Activated CD8-positive, alpha-beta T cell treated with anti-CD3 and anti-CD28 coated beads, Interleukin-2, amount 10 ng/mL, durations not matched to agents 7 days and 5 days (primary cell): Measurements from ENCODE around the gene SHLD2. TPM values are rescaled to one million over a fixed set of nuclear protein-coding genes. Genes with fewer than 3 reads are reported as not detected.

Source experiments
- ATAC-seq: fragments of 150-1000 bp; cut with Tn5 transposase; one replicate; pipeline ENCODE4 v1.10.0; 2021; ENCODE audit warnings: moderate library complexity
- CTCF ChIA-PET: fragments of 350-600 bp; sonication (Branson Sonifier 250); formaldehyde crosslinking; loops from one replicate; lab custom pipeline; 2021; ENCODE audit warnings: antibody characterized with exemption; lab: Charles Lee
- POLR2A ChIA-PET: fragments of 350-600 bp; sonication (Branson Sonifier 250); formaldehyde crosslinking; loops from one replicate; lab custom pipeline; 2021; ENCODE audit warnings: antibody characterized with exemption; lab: Charles Lee
- DNase-seq: peaks from one replicate; pipeline ENCODE4 v3.0.0-alpha.2; 2020
- H3K27ac Mint-ChIP-seq: one replicate; pipeline ENCODE4 v1.8.0; 2021; ENCODE audit warnings: mild to moderate bottlenecking, mixed read lengths
- H3K27me3 Mint-ChIP-seq: one replicate; pipeline ENCODE4 v1.8.0; 2021; ENCODE audit warnings: low read depth, mixed read lengths
- H3K36me3 Mint-ChIP-seq: one replicate; pipeline ENCODE4 v1.8.0; 2021; ENCODE audit warnings: low read depth, mixed read lengths
- H3K4me1 Mint-ChIP-seq: one replicate; pipeline ENCODE4 v1.8.0; 2021; ENCODE audit warnings: low read depth, mixed read lengths
- H3K4me3 Mint-ChIP-seq: one replicate; pipeline ENCODE4 v1.8.0; 2021; ENCODE audit warnings: mild to moderate bottlenecking, mixed read lengths
- H3K9me3 Mint-ChIP-seq: one replicate; pipeline ENCODE4 v1.8.0; 2022; ENCODE audit warnings: mixed read lengths; ENCODE audit not compliant: insufficient read depth
- total RNA-seq, 2 experiments: library from RNA; stranded (reverse); gene quantifications; one replicate each; pipeline ENCODE4 v1.2.3, GENCODE V29; 2021

Gene SHLD2, protein sequence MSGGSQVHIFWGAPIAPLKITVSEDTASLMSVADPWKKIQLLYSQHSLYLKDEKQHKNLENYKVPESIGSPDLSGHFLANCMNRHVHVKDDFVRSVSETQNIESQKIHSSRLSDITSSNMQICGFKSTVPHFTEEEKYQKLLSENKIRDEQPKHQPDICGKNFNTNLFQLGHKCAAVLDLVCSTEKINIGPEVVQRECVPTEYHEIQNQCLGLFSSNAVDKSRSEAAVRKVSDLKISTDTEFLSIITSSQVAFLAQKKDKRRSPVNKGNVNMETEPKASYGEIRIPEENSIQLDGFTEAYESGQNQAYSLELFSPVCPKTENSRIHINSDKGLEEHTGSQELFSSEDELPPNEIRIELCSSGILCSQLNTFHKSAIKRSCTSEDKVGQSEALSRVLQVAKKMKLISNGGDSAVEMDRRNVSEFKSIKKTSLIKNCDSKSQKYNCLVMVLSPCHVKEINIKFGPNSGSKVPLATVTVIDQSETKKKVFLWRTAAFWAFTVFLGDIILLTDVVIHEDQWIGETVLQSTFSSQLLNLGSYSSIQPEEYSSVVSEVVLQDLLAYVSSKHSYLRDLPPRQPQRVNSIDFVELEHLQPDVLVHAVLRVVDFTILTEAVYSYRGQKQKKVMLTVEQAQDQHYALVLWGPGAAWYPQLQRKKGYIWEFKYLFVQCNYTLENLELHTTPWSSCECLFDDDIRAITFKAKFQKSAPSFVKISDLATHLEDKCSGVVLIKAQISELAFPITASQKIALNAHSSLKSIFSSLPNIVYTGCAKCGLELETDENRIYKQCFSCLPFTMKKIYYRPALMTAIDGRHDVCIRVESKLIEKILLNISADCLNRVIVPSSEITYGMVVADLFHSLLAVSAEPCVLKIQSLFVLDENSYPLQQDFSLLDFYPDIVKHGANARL
- total RNA-seq, result 10 to 100 TPM; 34.2 to 36.8 TPM

- H3K36me3 Mint-ChIP-seq, result peaks cover 46% of the 10 kb centered on the region
- no peaks in the 10 kb centered on the region for H3K9me3 Mint-ChIP-seq
- DNase-seq (peak; percentile 93), ATAC-seq (peak; percentile 75)
- H3K27me3 Mint-ChIP-seq, result no peaks in the 10 kb centered on the region
- peaks cover 44% of the 10 kb centered on the region for H3K4me1 Mint-ChIP-seq
- CTCF ChIA-PET, result interaction anchor here (1.2 to 1.3 kb wide), 2 partner anchors 155 to 410 kb away, joined by 3 to 6 read pairs; partner anchors contain the start of gene MINPP1
- H3K27ac Mint-ChIP-seq, result peak within 1 kb of the TSS; percentile 98
- POLR2A ChIA-PET, result interaction anchor here (1.6 kb wide), 2 partner anchors 9 kb away, joined by 5 read pairs; no protein-coding TSS in a partner anchor
- peak within 1 kb of the TSS; percentile 92 for H3K4me3 Mint-ChIP-seq
Observed at GRCh38 chr10:87094373-87095235, at the start of gene SHLD2, which contains the start of gene GLUD1. Gene SHLD2 (plus strand): TSS chr10:87095206. CDS start chr10:87151355, 56,149 bp downstream. Gene GLUD1 (minus strand): TSS chr10:87094843. CDS start chr10:87094769, 74 bp downstream.

DNA sequence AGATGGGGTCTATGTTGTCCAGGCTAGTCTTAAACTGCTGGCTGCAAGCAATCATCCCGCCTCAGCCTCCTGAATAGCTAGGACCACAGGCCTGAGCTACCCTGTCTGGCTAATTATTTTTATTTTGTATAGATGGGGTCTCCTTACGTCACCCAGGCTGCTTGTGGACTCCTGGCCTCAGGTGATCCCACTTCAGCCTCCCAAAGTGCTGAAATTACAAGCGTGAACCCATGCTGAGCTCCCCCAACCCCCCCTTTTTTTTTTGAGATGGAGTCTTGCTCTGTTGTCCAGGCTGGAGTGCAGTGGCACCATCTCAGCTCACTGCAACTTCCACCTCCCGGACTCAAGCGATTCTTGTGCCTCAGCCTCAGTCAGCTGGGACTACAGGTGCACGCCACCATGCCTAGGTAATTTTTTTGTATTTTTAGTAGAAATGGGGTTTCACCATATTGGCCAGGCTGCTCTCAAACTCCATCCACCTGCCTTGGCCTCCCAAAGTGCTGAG is 49.5 kb upstream of the SHLD2 start:
- ATAC-seq (no peak), DNase-seq (no peak)
- H3K4me1 Mint-ChIP-seq, result no peaks in the 10 kb centered on the region
- no peaks in the 10 kb centered on the region for H3K9me3 Mint-ChIP-seq
- H3K36me3 Mint-ChIP-seq, result peaks cover 25% of the 10 kb centered on the region
- CTCF ChIA-PET, result interaction anchor here (1.0 kb wide), 1 partner anchor 9 kb away, joined by 3 read pairs; no protein-coding TSS in a partner anchor
- POLR2A ChIA-PET, result no interaction called here
- no peaks in the 10 kb centered on the region for H3K27me3 Mint-ChIP-seq
- no peak overlapping the region for H3K27ac Mint-ChIP-seq
- no peak overlapping the region for H3K4me3 Mint-ChIP-seq

DNA sequence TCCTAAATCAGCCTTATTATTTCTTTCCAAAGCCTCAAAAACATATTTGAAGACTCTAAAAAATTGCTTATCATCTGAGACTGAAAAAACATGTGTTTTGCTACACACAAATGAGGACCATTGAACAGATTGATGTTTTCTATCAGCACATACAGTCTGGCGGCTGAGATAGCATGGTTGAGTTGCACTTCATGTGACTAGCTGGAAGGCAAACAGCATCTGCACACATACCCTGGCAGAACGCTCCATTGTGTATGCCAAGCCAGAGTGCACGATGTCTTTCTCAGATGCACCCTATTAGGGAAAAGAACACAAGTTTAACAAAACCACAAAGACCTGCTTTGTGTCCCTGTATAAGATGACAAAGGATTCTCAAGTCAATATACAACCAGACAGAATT is 41.9 kb upstream of the SHLD2 start:
- ATAC-seq (no peak), DNase-seq (no peak)
- no peaks in the 10 kb centered on the region for H3K4me1 Mint-ChIP-seq
- H3K4me3 Mint-ChIP-seq, result no peak overlapping the region
- ChIA-PET CTCF (no interaction called here), POLR2A (no interaction called here)
- H3K9me3 Mint-ChIP-seq, result no peaks in the 10 kb centered on the region
- H3K27ac Mint-ChIP-seq, result no peak overlapping the region
- no peaks in the 10 kb centered on the region for H3K27me3 Mint-ChIP-seq
- peaks cover 31% of the 10 kb centered on the region for H3K36me3 Mint-ChIP-seq

- Mint-ChIP-seq H3K27me3 (no peaks in the 10 kb centered on the region), H3K36me3 (peaks cover 30% of the 10 kb centered on the region), H3K4me1 (no peaks in the 10 kb centered on the region), H3K27ac (no peak overlapping the region), H3K4me3 (no peak overlapping the region), H3K9me3 (no peaks in the 10 kb centered on the region)
- CTCF ChIA-PET, result interaction anchor here (1.6 kb wide), 1 partner anchor 8 kb away, joined by 3 read pairs; no protein-coding TSS in a partner anchor
- POLR2A ChIA-PET, result no interaction called here
- DNase-seq (no peak), ATAC-seq (no peak)
Observed at GRCh38 chr10:87053577-87054181, 41.3 kb upstream of the SHLD2 start.

- Mint-ChIP-seq H3K4me1 (no peaks in the 10 kb centered on the region), H3K4me3 (no peak overlapping the region), H3K9me3 (no peaks in the 10 kb centered on the region), H3K36me3 (peaks cover 35% of the 10 kb centered on the region), H3K27ac (no peak overlapping the region), H3K27me3 (no peaks in the 10 kb centered on the region)
- ChIA-PET CTCF (interaction anchor here (1.6 kb wide), 1 partner anchor 9 kb away, joined by 3 read pairs; no protein-coding TSS in a partner anchor), POLR2A (no interaction called here)
- DNase-seq (no peak), ATAC-seq (no peak)
Observed at GRCh38 chr10:87054373-87055295, 40.4 kb upstream of the SHLD2 start.

GRCh38 chr10:87058171-87058570 is 36.8 kb upstream of the SHLD2 start:
- CTCF ChIA-PET, result no interaction called here
- H3K9me3 Mint-ChIP-seq, result no peaks in the 10 kb centered on the region
- no peak for ATAC-seq

DNA sequence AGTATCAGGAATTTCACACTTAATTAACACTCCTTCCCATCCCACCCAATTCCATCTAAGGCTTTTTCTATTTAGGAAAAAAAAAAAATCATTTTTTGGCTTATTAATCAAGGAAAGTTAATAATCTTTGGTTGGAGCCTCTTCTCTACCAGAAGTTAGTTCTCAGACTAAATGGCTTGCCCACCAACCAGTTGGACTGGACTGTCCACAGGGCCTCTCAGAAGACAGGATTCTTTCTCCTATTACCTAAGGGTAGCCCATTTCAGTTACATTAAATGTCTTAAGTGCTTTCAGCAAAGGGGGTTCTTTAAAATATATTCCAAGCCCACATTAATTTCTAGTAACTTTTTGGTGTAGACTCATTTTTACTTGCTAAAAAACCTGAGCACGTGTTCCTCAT is 35.6 kb upstream of the SHLD2 start:
- ChIA-PET CTCF (no interaction called here), POLR2A (no interaction called here)
- Mint-ChIP-seq H3K36me3 (peaks cover 45% of the 10 kb centered on the region), H3K27ac (no peak overlapping the region), H3K9me3 (no peaks in the 10 kb centered on the region), H3K4me1 (no peaks in the 10 kb centered on the region), H3K27me3 (no peaks in the 10 kb centered on the region), H3K4me3 (no peak overlapping the region)
- no peak for DNase-seq
- ATAC-seq, result no peak

More at GRCh38 chr10:87058171-87058570, 36.8 kb upstream of the SHLD2 start:
- no peak for DNase-seq
- POLR2A ChIA-PET, result no interaction called here
- H3K4me3 Mint-ChIP-seq, result no peak overlapping the region
- no peaks in the 10 kb centered on the region for H3K27me3 Mint-ChIP-seq
- H3K36me3 Mint-ChIP-seq, result peaks cover 36% of the 10 kb centered on the region
- H3K27ac Mint-ChIP-seq, result no peak overlapping the region
- H3K4me1 Mint-ChIP-seq, result no peaks in the 10 kb centered on the region

GRCh38 chr10:87060280-87060928 is 34.6 kb upstream of the SHLD2 start:
- H3K36me3 Mint-ChIP-seq, result peaks cover 48% of the 10 kb centered on the region
- ChIA-PET POLR2A (no interaction called here), CTCF (no interaction called here)
- H3K4me3 Mint-ChIP-seq, result no peak overlapping the region
- no peaks in the 10 kb centered on the region for H3K9me3 Mint-ChIP-seq
- no peaks in the 10 kb centered on the region for H3K27me3 Mint-ChIP-seq
- H3K4me1 Mint-ChIP-seq, result no peaks in the 10 kb centered on the region
- ATAC-seq (no peak), DNase-seq (no peak)
- H3K27ac Mint-ChIP-seq, result no peak overlapping the region

DNA sequence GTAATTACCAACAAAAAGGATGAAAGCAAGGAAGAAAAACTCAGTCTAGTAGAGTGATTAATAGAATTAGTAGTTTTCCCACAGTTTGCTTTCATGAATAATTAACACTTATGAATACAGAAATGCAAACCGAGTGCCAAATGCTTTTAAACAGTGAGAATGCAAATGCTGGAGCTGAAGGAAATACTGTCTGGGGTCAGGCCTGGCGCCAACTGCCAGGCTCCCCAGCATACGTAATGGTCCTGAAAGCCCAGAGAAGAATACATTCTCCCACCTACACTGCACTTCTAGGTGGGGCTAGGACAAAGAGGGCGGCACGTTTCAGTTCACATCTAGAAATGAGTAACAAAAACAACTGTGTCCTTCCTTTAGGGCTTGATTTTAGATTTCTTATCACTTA is 30.4 kb upstream of the SHLD2 start:
- ATAC-seq (no peak), DNase-seq (no peak)
- Mint-ChIP-seq H3K4me3 (no peak overlapping the region), H3K27me3 (no peaks in the 10 kb centered on the region), H3K4me1 (no peaks in the 10 kb centered on the region), H3K36me3 (peaks cover 56% of the 10 kb centered on the region), H3K27ac (no peak overlapping the region), H3K9me3 (no peaks in the 10 kb centered on the region)
- CTCF ChIA-PET, result interaction anchor here (0.5 kb wide), 1 partner anchor 596 kb away, joined by 3 read pairs; no protein-coding TSS in a partner anchor
- POLR2A ChIA-PET, result interaction anchor here (0.6 kb wide), 1 partner anchor 32 kb away, joined by 4 read pairs; no protein-coding TSS in a partner anchor
